Measurements from ENCODE around the gene VANGL1. TPM values are rescaled to one million over a fixed set of nuclear protein-coding genes. Genes with fewer than 3 reads are reported as not detected.

Gene VANGL1
- total RNA-seq, 1 donor from 2014 or later: 16.0 TPM

- peak overlapping the region; percentile 74 for H3K27ac Mint-ChIP-seq
- peaks cover 12% of the 10 kb centered on the region for H3K36me3 Mint-ChIP-seq
- TF ChIP-seq CTCF (IDR thresholded peaks at IDR 0.05; ENCODE audit: unreplicated experiment): no peak
- no peak for DNase-seq (ENCODE audit: low spot score in 2 of 2, unreplicated experiment in 2 of 2)
- H3K27me3 Mint-ChIP-seq (ENCODE audit: low read depth): no peaks in the 10 kb centered on the region
- H3K9me3 Mint-ChIP-seq: no peaks in the 10 kb centered on the region
- no peak overlapping the region for H3K4me3 Mint-ChIP-seq
- H3K4me1 Mint-ChIP-seq: peaks cover 43% of the 10 kb centered on the region
Observed at GRCh38 chr1:115655306-115655663, 13.5 kb downstream of the VANGL1 start.

- no peak for TF ChIP-seq CTCF (IDR thresholded peaks at IDR 0.05; ENCODE audit: unreplicated experiment)
- H3K9me3 Mint-ChIP-seq: no peaks in the 10 kb centered on the region
- H3K4me3 Mint-ChIP-seq: no peak overlapping the region
- peaks cover 37% of the 10 kb centered on the region for H3K4me1 Mint-ChIP-seq
- H3K27ac Mint-ChIP-seq: no peak overlapping the region
- peaks cover 16% of the 10 kb centered on the region for H3K36me3 Mint-ChIP-seq
- H3K27me3 Mint-ChIP-seq (ENCODE audit: low read depth): no peaks in the 10 kb centered on the region
- DNase-seq (ENCODE audit: low spot score in 2 of 2, unreplicated experiment in 2 of 2): no peak
Observed at GRCh38 chr1:115655916-115656315, 14.1 kb downstream of the VANGL1 start.

- Mint-ChIP-seq H3K4me3 (no peak overlapping the region), H3K9me3 (no peaks in the 10 kb centered on the region), H3K36me3 (peaks cover 18% of the 10 kb centered on the region), H3K27me3 (ENCODE audit: low read depth) (no peaks in the 10 kb centered on the region), H3K27ac (no peak overlapping the region), H3K4me1 (peaks cover 32% of the 10 kb centered on the region)
- peak in 1 of 2 experiments; percentile 19 for DNase-seq (ENCODE audit: low spot score in 2 of 2, unreplicated experiment in 2 of 2)
- TF ChIP-seq CTCF (IDR thresholded peaks at IDR 0.05; ENCODE audit: unreplicated experiment): no peak
Observed at GRCh38 chr1:115656461-115657077, 14.8 kb downstream of the VANGL1 start.

GRCh38 chr1:115658646-115659045 is 16.9 kb downstream of the VANGL1 start:
- DNase-seq (ENCODE audit: low spot score in 2 of 2, unreplicated experiment in 2 of 2): peak in 1 of 2 experiments; percentile 25
- Mint-ChIP-seq H3K9me3 (no peaks in the 10 kb centered on the region), H3K36me3 (peaks cover 17% of the 10 kb centered on the region), H3K4me1 (peaks cover 30% of the 10 kb centered on the region), H3K27ac (no peak overlapping the region), H3K27me3 (ENCODE audit: low read depth) (no peaks in the 10 kb centered on the region), H3K4me3 (no peak overlapping the region)
- TF ChIP-seq CTCF (IDR thresholded peaks at IDR 0.05; ENCODE audit: unreplicated experiment): no peak

GRCh38 chr1:115660151-115660550 is 18.4 kb downstream of the VANGL1 start:
- H3K9me3 Mint-ChIP-seq: no peaks in the 10 kb centered on the region

More at GRCh38 chr1:115660151-115660550, 18.4 kb downstream of the VANGL1 start:
- peaks cover 24% of the 10 kb centered on the region for H3K36me3 Mint-ChIP-seq
- H3K4me3 Mint-ChIP-seq: no peak overlapping the region
- H3K4me1 Mint-ChIP-seq: peaks cover 18% of the 10 kb centered on the region
- no peak for TF ChIP-seq CTCF (IDR thresholded peaks at IDR 0.05; ENCODE audit: unreplicated experiment)
- no peaks in the 10 kb centered on the region for H3K27me3 Mint-ChIP-seq (ENCODE audit: low read depth)
- no peak for DNase-seq (ENCODE audit: low spot score in 2 of 2, unreplicated experiment in 2 of 2)
- H3K27ac Mint-ChIP-seq: no peak overlapping the region

Measured in mesothelial cell of epicardium (in vitro differentiated cells).